GM21619 (cell line): ENCODE measurements around the gene CDH23.
A peak's percentile ranks its signal among the peaks of the same experiment; 100 is the strongest.

Experiments used
- ATAC-seq: cut with Tn5 transposase; IDR thresholded peaks from one replicate; pipeline ENCODE4 v1.9.1; 2021; ENCODE audit not compliant: unreplicated experiment

CDH23 gene

GRCh38 chr10:71671994-71672946, 275.6 kb downstream of the CDH23 start:
- ATAC-seq, result no peak

- ATAC-seq, result no peak
These were observed 278.7 kb downstream of the CDH23 start for GRCh38 chr10:71675295-71675970.

- no peak for ATAC-seq
These were observed 280.5 kb downstream of the CDH23 start for GRCh38 chr10:71677261-71677660.

GRCh38 chr10:71678057-71678805, 281.5 kb downstream of the CDH23 start:
- ATAC-seq, result no peak

- no peak for ATAC-seq
These were observed 282.7 kb downstream of the CDH23 start for GRCh38 chr10:71679425-71679824.

- no peak for ATAC-seq
These were observed 285.3 kb downstream of the CDH23 start for GRCh38 chr10:71681977-71682376.

GRCh38 chr10:71683301-71683700, 286.6 kb downstream of the CDH23 start:
- ATAC-seq, result no peak

- no peak for ATAC-seq
These were observed 287.8 kb downstream of the CDH23 start for GRCh38 chr10:71684356-71685173.

GRCh38 chr10:71685554-71686232, 289.0 kb downstream of the CDH23 start:
- no peak for ATAC-seq

GRCh38 chr10:71687077-71687476, 290.4 kb downstream of the CDH23 start:
- no peak for ATAC-seq

- no peak for ATAC-seq
These were observed 290.8 kb downstream of the CDH23 start for GRCh38 chr10:71687480-71687879.

- ATAC-seq, result no peak
These were observed 291.5 kb downstream of the CDH23 start for GRCh38 chr10:71688256-71688655.

- no peak for ATAC-seq
These were observed 293.5 kb downstream of the CDH23 start for GRCh38 chr10:71690094-71690720.

- ATAC-seq, result no peak
These were observed 294.7 kb downstream of the CDH23 start for GRCh38 chr10:71691405-71691804.

GRCh38 chr10:71692598-71693306, 296.0 kb downstream of the CDH23 start:
- ATAC-seq, result no peak

- ATAC-seq, result no peak
These were observed 296.7 kb downstream of the CDH23 start for GRCh38 chr10:71693377-71693776.

GRCh38 chr10:71694039-71694501, 297.4 kb downstream of the CDH23 start:
- ATAC-seq, result peak; percentile 9

GRCh38 chr10:71694567-71694968, 297.8 kb downstream of the CDH23 start:
- ATAC-seq, result peak; percentile 87
